Measurements from ENCODE around the gene EIF1AD. TPM values are rescaled to one million over a fixed set of nuclear protein-coding genes. Genes with fewer than 3 reads are reported as not detected.

Gene EIF1AD
- total RNA-seq = 24.1 and 33.0 TPM in 2 replicates

GRCh38 chr11:66001942-66002647, at the start of gene EIF1AD, which contains the start of gene BANF1:
EIF1AD (minus strand) TSS chr11:66002157; CDS start chr11:66000389, 1,768 bp downstream.
BANF1 (plus strand) TSS chr11:66002503; CDS start chr11:66003251, 748 bp downstream.

GRCh38 chr11:66048547-66049323, 46.8 kb upstream of the EIF1AD start, which contains the start of gene GAL3ST3:
GAL3ST3 (minus strand) TSS chr11:66049161; CDS start chr11:66045415, 3,746 bp downstream.

GRCh38 chr11:66026017-66026529, 24.1 kb upstream of the EIF1AD start, which contains the start of gene CATSPER1:
CATSPER1 (minus strand) TSS chr11:66026479; CDS start chr11:66026379, 100 bp downstream.

GRCh38 chr11:66011785-66012303, 9.9 kb upstream of the EIF1AD start, which contains the start of gene CST6:
CST6 (plus strand) TSS chr11:66012008; CDS start chr11:66012045, 37 bp downstream.

GRCh38 chr11:65961267-65962140, 40.5 kb downstream of the EIF1AD start, which contains the start of gene SART1:
SART1 (plus strand) TSS chr11:65961734; CDS start chr11:65961781, 47 bp downstream.

Other genes starting within 250 kb of the EIF1AD start
- gene AP5B1, start 221.2 kb downstream of the EIF1AD start, total RNA-seq = 21.3 and 24.3 TPM in 2 replicates
- gene OVOL1, start 215.1 kb downstream of the EIF1AD start, total RNA-seq = 26.4 and 31.0 TPM in 2 replicates
- 0.14 and 0.56 TPM in 2 replicates for gene SNX32, start 168.2 kb downstream of the EIF1AD start, total RNA-seq
- gene CFL1, start 144.0 kb downstream of the EIF1AD start, total RNA-seq = 1,465 and 1,537 TPM in 2 replicates
- gene MUS81, start 141.7 kb downstream of the EIF1AD start, total RNA-seq = 23.6 and 28.4 TPM in 2 replicates
- gene EFEMP2, start 129.4 kb downstream of the EIF1AD start, total RNA-seq = 12.8 and 27.5 TPM in 2 replicates
- gene CTSW, start 122.3 kb downstream of the EIF1AD start, total RNA-seq = not detected in 2 replicates
- gene FIBP, start 113.7 kb downstream of the EIF1AD start, total RNA-seq = 89.0 and 143 TPM in 2 replicates
- 93.7 and 145 TPM in 2 replicates for gene CCDC85B, start 111.5 kb downstream of the EIF1AD start, total RNA-seq
- 63.3 and 87.1 TPM in 2 replicates for gene FOSL1, start 101.8 kb downstream of the EIF1AD start, total RNA-seq
- gene C11orf68, start 83.1 kb downstream of the EIF1AD start, total RNA-seq = 10.9 and 11.0 TPM in 2 replicates
- gene DRAP1, start 82.7 kb downstream of the EIF1AD start, total RNA-seq = 175 and 190 TPM in 2 replicates
- not detected in 2 replicates for gene TSGA10IP, start 56.7 kb downstream of the EIF1AD start, total RNA-seq
- gene SART1, start 40.4 kb downstream of the EIF1AD start, total RNA-seq = 35.3 and 45.9 TPM in 2 replicates
- 120 and 130 TPM in 2 replicates for gene BANF1, start 346 bp upstream of the EIF1AD start, total RNA-seq
- gene CST6, start 9.9 kb upstream of the EIF1AD start, total RNA-seq = 8.9 and 9.3 TPM in 2 replicates
- gene CATSPER1, start 24.3 kb upstream of the EIF1AD start, total RNA-seq = 0.42 TPM in 1 of 2 replicates, not detected in the other
- gene GAL3ST3, start 47.0 kb upstream of the EIF1AD start, total RNA-seq = 0.28 TPM in 1 of 2 replicates, not detected in the other
- gene SF3B2, start 50.2 kb upstream of the EIF1AD start, total RNA-seq = 156 TPM in 2 replicates
- 23.6 and 24.8 TPM in 2 replicates for gene PACS1, start 68.1 kb upstream of the EIF1AD start, total RNA-seq

Data from airway epithelial cell (primary cell).